ENCODE measurements around the gene CCL22.

The CCL22 gene

GRCh38 chr16:57331355-57331754 is 27.2 kb upstream of the CCL22 start:
- TF ChIP-seq EGR1 (IDR thresholded peaks at IDR 0.05), result no peak

- TF ChIP-seq CEBPB (IDR thresholded peaks at IDR 0.05), result no peak
- no peak for TF ChIP-seq TCF12 (IDR thresholded peaks at IDR 0.05; ENCODE audit: low read depth)
- no peak for TF ChIP-seq TEAD4 (IDR thresholded peaks at IDR 0.05)
- no peak for TF ChIP-seq CREB1 (IDR thresholded peaks at IDR 0.05; ENCODE audit: low read depth)
- no peak for TF ChIP-seq FOXM1 (IDR thresholded peaks at IDR 0.05; ENCODE audit: borderline replicate concordance, low read depth)
- TF ChIP-seq TAF1 (IDR thresholded peaks at IDR 0.05; ENCODE audit: low read depth), result no peak
- TF ChIP-seq ZBTB7A (IDR thresholded peaks at IDR 0.05; ENCODE audit: low read depth), result no peak
- TF ChIP-seq NFIC (IDR thresholded peaks at IDR 0.05), result no peak
- TF ChIP-seq REST (IDR thresholded peaks at IDR 0.05; ENCODE audit: low read depth), result no peak
- TF ChIP-seq YY1 (IDR thresholded peaks at IDR 0.05; ENCODE audit: low read depth), result no peak
- no peak for TF ChIP-seq MAX (IDR thresholded peaks at IDR 0.05)
- no peak for TF ChIP-seq EP300 (IDR thresholded peaks at IDR 0.05; ENCODE audit: borderline replicate concordance)
Observed at GRCh38 chr16:57333402-57333801, 25.2 kb upstream of the CCL22 start.

GRCh38 chr16:57335366-57335765 is 23.2 kb upstream of the CCL22 start:
- TF ChIP-seq MAX (IDR thresholded peaks at IDR 0.05) (no peak), TCF12 (IDR thresholded peaks at IDR 0.05; ENCODE audit: low read depth) (no peak), CREB1 (IDR thresholded peaks at IDR 0.05; ENCODE audit: low read depth) (no peak), USF1 (IDR thresholded peaks at IDR 0.05) (no peak)

GRCh38 chr16:57341062-57341440 is 17.5 kb upstream of the CCL22 start:
- TF ChIP-seq EGR1 (IDR thresholded peaks at IDR 0.05) (no peak), TCF12 (IDR thresholded peaks at IDR 0.05; ENCODE audit: low read depth) (no peak), FOXM1 (IDR thresholded peaks at IDR 0.05; ENCODE audit: borderline replicate concordance, low read depth) (no peak), ZBTB7A (IDR thresholded peaks at IDR 0.05; ENCODE audit: low read depth) (no peak), YY1 (IDR thresholded peaks at IDR 0.05; ENCODE audit: low read depth) (no peak), TEAD4 (IDR thresholded peaks at IDR 0.05) (no peak), REST (IDR thresholded peaks at IDR 0.05; ENCODE audit: low read depth) (no peak), USF1 (IDR thresholded peaks at IDR 0.05) (no peak), NFIC (IDR thresholded peaks at IDR 0.05) (no peak), CEBPB (IDR thresholded peaks at IDR 0.05) (no peak), RAD21 (IDR thresholded peaks at IDR 0.05; ENCODE audit: low read depth) (no peak), EP300 (IDR thresholded peaks at IDR 0.05; ENCODE audit: borderline replicate concordance) (no peak), MAX (IDR thresholded peaks at IDR 0.05) (no peak), CREB1 (IDR thresholded peaks at IDR 0.05; ENCODE audit: low read depth) (no peak), TAF1 (IDR thresholded peaks at IDR 0.05; ENCODE audit: low read depth) (no peak)

GRCh38 chr16:57341441-57342303 is 16.9 kb upstream of the CCL22 start:
- TF ChIP-seq MAX (IDR thresholded peaks at IDR 0.05), result 0 out of 2 replicates have a peak, but pooled peaks have one; percentile 35
- no peak for TF ChIP-seq ZBTB7A (IDR thresholded peaks at IDR 0.05; ENCODE audit: low read depth)
- TF ChIP-seq NFIC (IDR thresholded peaks at IDR 0.05), result peak; percentile 94
- TF ChIP-seq CEBPB (IDR thresholded peaks at IDR 0.05), result no peak; the same call in 1 of the 2 replicates
- no peak for TF ChIP-seq REST (IDR thresholded peaks at IDR 0.05; ENCODE audit: low read depth)
- peak; percentile 46; the same call in 1 of the 2 replicates for TF ChIP-seq TEAD4 (IDR thresholded peaks at IDR 0.05)
- TF ChIP-seq TAF1 (IDR thresholded peaks at IDR 0.05; ENCODE audit: low read depth), result no peak
- TF ChIP-seq USF1 (IDR thresholded peaks at IDR 0.05), result peak; percentile 60
- no peak for TF ChIP-seq YY1 (IDR thresholded peaks at IDR 0.05; ENCODE audit: low read depth)
- peak; percentile 83 for TF ChIP-seq EP300 (IDR thresholded peaks at IDR 0.05; ENCODE audit: borderline replicate concordance)
- no peak for TF ChIP-seq RAD21 (IDR thresholded peaks at IDR 0.05; ENCODE audit: low read depth)
- no peak for TF ChIP-seq EGR1 (IDR thresholded peaks at IDR 0.05)
- no peak for TF ChIP-seq CREB1 (IDR thresholded peaks at IDR 0.05; ENCODE audit: low read depth)
- peak; percentile 75 for TF ChIP-seq TCF12 (IDR thresholded peaks at IDR 0.05; ENCODE audit: low read depth)
- peak; percentile 67; the same call in 1 of the 2 replicates for TF ChIP-seq FOXM1 (IDR thresholded peaks at IDR 0.05; ENCODE audit: borderline replicate concordance, low read depth)

Measured in Ishikawa (cell line).